Measurements from ENCODE around the gene MPST.
"Not testable (repeated sequence)": the region's sequence is repeated elsewhere in the genome, so short reads cannot be mapped to it uniquely, and the experiment has no call there.

MPST gene

GRCh38 chr22:37060801-37061610 is 41.5 kb downstream of the MPST start:
- no peak for DNase-seq (ENCODE audit: low spot score)

GRCh38 chr22:37061611-37062375 is 42.3 kb downstream of the MPST start:
- no peak for DNase-seq (ENCODE audit: low spot score)

- no peak for DNase-seq (ENCODE audit: low spot score)
Measured at GRCh38 chr22:37062376-37062675, 42.8 kb downstream of the MPST start.

DNA sequence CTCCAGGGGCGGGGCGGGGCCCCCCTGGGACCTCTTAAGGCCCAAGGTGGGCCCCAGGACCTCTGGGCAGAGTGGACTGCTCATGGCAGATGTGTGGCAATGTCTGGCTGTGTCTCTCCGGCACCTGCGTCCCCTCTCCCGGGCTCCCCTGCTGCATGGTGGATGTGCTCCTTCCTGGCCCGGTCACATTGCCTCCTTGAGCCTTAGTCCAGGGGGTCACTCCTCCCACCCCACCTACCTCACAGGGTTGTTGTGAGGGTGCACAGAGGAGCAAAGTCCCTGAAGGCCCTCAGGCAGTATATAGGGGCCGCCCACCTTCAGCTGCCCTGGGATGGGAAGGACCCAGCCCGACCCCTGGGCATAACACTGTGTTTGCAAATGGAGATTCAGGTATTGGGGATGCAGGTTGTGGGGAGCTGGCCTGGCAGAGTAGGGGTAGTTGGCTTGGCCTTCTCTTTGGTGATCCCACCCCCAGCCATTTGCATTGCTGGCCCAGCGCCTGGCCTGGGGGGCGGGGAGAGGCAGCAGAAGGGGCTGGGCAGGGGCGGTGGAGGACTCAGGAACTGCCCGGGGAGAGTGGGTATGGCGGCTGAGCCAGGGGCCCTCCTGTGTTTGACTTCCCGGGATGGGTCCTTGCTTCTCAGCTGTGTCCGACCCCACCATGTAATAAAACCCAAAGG is 43.3 kb downstream of the MPST start:
- DNase-seq (ENCODE audit: low spot score): no peak

- DNase-seq (ENCODE audit: low spot score): no peak
Measured at GRCh38 chr22:37063431-37064420, 44.2 kb downstream of the MPST start.

DNA sequence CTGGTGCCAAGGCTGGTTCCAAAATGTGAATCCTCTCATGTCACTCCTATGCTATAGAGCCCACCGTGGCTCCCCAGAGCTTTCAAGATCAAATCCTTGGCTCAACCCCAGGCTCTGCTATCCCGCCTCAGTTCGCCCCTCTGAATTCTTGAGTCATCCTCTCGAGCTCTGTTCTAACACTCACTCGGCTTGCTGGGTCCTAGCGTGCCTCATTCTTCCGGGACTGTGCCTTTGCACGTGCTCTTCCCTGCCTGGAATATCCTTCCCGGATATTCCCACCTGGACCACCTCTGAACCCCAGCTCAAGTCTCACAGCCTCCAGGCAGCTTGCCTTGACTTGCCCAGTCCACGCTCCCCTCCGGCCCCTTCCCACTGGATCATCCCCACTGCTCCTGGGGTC is 45.0 kb downstream of the MPST start:
- no peak for DNase-seq (ENCODE audit: low spot score)

- DNase-seq (ENCODE audit: low spot score): no peak
Measured at GRCh38 chr22:37065180-37065579, 45.6 kb downstream of the MPST start.

DNA sequence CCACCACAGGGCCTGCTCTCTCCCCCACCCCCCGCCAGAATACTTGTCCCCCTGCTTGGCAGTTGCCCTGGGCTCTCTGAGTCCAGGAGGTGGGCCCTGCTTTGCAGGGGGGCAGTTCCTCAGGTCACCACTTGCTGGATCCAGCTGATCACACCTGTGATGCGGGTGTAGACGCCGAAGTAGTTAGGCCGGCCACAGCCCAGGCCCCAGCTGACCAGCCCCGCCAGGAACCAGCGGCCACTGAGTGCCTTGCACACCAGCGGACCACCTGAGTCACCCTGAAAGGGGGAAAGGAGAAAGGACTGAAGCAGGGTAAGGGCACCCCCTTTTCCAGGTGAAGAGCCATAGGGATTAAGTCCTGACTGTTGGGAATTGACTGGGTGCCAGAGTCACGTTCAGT is 46.4 kb downstream of the MPST start:
- DNase-seq (ENCODE audit: low spot score): no peak

GRCh38 chr22:37067428-37067827 is 47.9 kb downstream of the MPST start:
- DNase-seq (ENCODE audit: low spot score): no peak

- DNase-seq (ENCODE audit: low spot score): no peak
Measured at GRCh38 chr22:37068859-37069258, 49.3 kb downstream of the MPST start.

DNA sequence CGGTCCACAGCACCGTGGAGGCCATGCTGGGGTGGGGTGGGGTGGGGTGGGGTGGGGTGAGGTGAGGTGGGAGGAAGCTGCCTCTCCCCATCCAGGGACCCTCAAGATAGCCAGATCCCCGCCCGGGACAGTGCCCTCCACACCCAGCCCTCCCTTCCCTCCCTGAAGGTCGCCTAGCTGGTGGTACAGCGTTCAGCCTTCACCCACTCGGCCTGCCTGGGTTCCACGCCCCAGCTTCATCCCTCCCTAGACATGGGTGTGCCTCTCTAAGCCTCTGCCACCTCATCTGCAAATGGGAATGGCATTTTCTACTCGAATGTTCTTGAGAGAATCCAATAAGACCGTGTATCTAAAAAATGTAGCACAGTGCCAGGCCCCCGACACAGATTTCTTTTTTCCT is 49.8 kb downstream of the MPST start:
- DNase-seq (ENCODE audit: low spot score): no peak

- DNase-seq (ENCODE audit: low spot score): no peak
Measured at GRCh38 chr22:37069719-37070118, 50.2 kb downstream of the MPST start.

DNA sequence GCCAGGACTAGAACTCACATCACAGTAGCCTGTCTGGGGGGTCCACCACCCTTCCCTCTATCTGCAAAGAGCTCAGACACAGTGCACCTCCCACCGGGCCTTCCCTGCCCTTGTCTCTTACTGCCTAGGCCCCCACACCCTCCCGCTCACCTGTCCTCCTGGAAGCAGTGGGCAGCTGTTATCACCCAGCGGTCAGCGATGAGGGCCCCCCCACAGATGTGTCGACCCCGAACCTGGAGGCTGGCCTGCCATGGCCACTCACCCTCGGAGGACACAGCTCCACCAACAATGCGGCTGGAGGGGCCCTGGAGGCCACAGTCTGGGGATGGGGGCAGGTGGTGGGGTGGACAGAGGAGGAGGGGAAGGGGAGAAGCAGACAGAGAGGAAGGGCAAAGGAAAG is 50.8 kb downstream of the MPST start:
- no peak for DNase-seq (ENCODE audit: low spot score)

GRCh38 chr22:37070744-37071143 is 51.2 kb downstream of the MPST start:
- DNase-seq (ENCODE audit: low spot score): no peak

DNA sequence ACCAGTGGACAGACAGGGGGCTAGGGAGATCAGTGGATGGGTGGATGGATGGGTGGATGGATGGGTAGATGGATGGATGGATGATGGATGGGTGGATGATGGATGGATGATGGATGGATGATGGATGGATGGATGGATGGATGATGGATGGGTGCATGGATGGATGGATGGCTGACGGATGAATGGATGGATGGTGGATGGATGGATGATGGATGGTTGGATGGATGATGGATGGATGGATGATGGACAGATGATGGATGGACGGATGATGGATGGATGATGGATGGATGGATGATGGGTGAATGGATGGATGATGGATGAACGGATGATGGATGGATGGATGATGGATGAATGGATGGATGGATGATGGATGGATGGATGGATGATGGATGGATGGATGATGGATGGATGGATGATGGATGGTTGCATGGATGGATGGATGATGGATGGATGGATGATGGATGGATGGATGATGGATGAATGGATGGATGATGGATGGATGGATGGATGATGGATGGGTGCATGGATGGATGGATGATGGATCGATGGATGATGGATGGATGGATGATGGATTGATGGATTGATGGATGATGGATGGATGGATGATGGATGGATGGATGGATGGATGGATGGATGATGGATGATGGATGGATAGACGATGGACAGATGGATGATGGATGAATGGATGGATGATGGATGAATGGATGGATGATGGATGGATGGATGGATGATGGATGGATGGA is 52.5 kb downstream of the MPST start:
- DNase-seq (ENCODE audit: low spot score): not testable (repeated sequence)

- no peak for DNase-seq (ENCODE audit: low spot score)
Measured at GRCh38 chr22:37072673-37073072, 53.1 kb downstream of the MPST start.

GRCh38 chr22:37074537-37074936 is 55.0 kb downstream of the MPST start:
- DNase-seq (ENCODE audit: low spot score): no peak

DNA sequence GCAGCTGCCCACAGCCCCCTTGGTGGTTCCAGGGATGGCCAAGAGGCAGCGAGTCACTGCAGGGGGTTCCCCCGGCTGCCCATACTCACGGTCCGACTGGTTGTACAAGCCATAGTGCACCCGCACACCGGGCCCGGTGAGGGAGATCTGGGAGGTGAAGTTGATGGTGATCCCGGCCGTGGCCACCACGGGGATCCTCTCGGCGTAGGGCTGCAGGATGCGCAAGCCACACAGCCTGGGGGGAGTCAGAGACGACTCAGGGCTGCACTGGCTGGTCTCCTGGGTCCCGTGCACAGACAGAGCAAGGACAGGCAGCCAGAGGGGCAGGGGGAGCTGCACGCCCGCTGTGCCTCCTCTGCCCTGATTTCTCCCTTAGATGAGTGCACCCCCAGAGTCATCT is 55.5 kb downstream of the MPST start:
- DNase-seq (ENCODE audit: low spot score): no peak

DNA sequence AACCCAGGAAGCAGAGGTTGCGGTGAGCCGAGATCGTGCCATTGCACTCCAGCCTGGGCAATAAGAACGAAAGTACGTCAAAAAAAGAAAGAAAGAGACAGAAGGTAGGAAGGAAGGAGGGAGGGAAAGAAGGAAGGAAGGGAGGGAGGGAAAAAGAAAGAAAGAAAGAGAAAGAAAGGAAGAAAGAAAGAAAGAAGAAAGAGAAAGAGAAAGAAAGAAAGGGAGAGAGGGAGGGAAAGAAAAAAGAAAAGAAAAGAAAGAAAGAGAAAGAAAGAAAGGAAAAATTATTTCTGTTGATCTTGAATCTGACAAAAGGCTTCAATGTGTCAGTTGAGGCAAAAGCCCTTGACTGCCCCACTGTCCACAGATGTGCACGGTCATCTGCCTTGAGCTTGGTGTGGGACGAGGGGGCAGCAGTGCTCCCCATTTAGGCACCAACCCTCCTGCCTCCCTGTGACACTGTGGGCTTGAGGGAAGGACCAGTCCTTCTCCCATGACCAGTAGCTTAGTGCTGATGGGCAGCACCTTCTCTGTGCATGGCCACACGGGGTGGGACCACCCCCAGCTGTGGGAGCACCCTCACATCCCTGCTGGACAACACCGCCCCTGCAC is 56.4 kb downstream of the MPST start:
- DNase-seq (ENCODE audit: low spot score): no peak

- DNase-seq (ENCODE audit: low spot score): peak; percentile 52
Measured at GRCh38 chr22:37077802-37078448, 58.4 kb downstream of the MPST start.
